RWPE1 (cell line): ENCODE measurements around the gene MEGF8.

Experiments used
- CTCF ChIA-PET: fragments of 350-600 bp; sonication (Branson Sonifier 250); formaldehyde crosslinking; extraction: SDS; loops from one replicate; lab custom pipeline; 2021; lab: Yijun Ruan, JAX
- POLR2A ChIA-PET: fragments of 400-600 bp; formaldehyde crosslinking; extraction: SDS; loops from one replicate; lab custom pipeline; 2020; ENCODE audit warnings: antibody characterized with exemption; ENCODE audit not compliant: low non-redundant PET; lab: Yijun Ruan, JAX
- DNase-seq: peaks from one replicate; pipeline ENCODE4 v3.0.0; 2012; ENCODE audit warnings: low spot score
- H3K27ac ChIP-seq: fragments of 450-650 bp; 2 replicates; pipeline ENCODE4 v1.5.1; 2017
- TF ChIP-seq, protein P1 (sequence below): fragments of 450-650 bp; conservative IDR thresholded peaks from 2 replicates; pipeline ENCODE4 v1.5.1; 2017; ENCODE audit warnings: low read depth, mild to moderate bottlenecking

Gene MEGF8

DNA sequence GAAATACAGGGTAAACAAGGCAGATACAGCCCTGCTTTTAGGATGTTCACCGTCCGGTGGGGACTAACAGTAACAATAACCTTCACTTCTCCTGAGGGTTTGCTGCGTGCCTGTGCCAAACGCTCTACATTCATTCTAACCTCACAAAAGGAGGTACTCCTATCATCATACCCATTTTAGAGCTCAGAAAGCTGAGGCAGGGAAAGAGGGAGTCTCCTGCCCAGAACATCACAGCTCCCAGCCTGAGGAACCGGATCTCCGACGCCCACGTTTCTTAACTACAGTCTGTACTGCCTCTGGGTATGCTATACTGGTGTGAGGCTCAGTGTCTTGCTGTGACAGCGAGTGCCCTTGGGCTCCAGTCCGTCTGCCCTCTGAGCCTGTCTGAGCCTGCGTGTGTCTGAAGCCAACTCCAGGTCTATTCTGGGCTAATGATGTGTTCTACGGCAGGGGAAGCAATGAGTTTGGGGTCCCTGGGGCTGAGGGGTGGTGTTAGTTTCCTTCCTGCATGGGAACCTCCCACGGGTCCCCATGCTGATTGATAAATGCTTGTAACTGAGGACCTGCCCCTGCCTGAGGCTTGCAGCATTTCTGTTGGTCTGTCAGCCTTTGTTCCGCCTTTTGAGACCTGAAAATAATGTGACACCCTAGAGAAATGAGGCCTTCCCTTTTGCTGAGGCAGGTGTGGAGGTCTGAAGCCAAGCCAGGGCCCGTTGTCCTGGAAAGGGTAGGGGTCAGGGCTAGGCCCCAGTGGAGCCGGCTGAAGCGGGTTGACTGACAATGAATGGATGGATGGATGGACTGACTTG is 96.9 kb downstream of the MEGF8 start:
- peak overlapping the region; percentile 79 for H3K27ac ChIP-seq
- ChIA-PET POLR2A (no interaction called here), CTCF (no interaction called here)
- no peak for DNase-seq
- TF ChIP-seq, protein P1, sequence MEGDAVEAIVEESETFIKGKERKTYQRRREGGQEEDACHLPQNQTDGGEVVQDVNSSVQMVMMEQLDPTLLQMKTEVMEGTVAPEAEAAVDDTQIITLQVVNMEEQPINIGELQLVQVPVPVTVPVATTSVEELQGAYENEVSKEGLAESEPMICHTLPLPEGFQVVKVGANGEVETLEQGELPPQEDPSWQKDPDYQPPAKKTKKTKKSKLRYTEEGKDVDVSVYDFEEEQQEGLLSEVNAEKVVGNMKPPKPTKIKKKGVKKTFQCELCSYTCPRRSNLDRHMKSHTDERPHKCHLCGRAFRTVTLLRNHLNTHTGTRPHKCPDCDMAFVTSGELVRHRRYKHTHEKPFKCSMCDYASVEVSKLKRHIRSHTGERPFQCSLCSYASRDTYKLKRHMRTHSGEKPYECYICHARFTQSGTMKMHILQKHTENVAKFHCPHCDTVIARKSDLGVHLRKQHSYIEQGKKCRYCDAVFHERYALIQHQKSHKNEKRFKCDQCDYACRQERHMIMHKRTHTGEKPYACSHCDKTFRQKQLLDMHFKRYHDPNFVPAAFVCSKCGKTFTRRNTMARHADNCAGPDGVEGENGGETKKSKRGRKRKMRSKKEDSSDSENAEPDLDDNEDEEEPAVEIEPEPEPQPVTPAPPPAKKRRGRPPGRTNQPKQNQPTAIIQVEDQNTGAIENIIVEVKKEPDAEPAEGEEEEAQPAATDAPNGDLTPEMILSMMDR, result no peak

DNA sequence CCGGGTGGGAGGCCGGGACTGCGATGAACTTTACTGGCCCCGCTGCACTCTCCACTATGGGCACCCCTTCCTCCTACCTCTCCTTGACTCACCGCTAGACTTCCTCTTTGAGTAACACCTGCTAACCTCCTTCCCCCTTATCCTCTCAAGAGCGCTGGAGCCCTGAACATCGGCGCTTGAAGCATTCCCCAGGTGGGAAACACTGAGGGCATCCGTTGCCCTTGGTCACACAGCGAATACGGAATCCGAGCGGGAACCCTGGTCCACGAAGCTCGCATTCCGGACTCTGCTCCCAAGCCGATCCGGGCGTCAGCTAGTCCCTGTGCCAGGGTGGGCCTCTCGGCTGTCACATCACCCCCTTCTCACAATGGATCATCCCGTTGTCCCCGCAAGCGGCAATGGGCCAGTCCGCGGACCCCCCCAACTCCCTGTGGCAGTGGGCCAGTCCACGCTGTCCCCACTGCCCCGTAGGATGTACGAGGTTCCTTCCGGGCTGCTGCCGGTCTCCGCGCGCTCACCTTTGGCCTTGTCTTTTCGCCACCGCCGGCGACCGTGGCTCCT is 97.5 kb downstream of the MEGF8 start:
- peak overlapping the region; percentile 79 for H3K27ac ChIP-seq
- DNase-seq, result peak; percentile 61
- ChIA-PET POLR2A (no interaction called here), CTCF (interaction anchor here (1.5 kb wide), 1 partner anchor 11 kb away, joined by 6 read pairs; no protein-coding TSS in a partner anchor)
- TF ChIP-seq, protein P1, result no peak

DNA sequence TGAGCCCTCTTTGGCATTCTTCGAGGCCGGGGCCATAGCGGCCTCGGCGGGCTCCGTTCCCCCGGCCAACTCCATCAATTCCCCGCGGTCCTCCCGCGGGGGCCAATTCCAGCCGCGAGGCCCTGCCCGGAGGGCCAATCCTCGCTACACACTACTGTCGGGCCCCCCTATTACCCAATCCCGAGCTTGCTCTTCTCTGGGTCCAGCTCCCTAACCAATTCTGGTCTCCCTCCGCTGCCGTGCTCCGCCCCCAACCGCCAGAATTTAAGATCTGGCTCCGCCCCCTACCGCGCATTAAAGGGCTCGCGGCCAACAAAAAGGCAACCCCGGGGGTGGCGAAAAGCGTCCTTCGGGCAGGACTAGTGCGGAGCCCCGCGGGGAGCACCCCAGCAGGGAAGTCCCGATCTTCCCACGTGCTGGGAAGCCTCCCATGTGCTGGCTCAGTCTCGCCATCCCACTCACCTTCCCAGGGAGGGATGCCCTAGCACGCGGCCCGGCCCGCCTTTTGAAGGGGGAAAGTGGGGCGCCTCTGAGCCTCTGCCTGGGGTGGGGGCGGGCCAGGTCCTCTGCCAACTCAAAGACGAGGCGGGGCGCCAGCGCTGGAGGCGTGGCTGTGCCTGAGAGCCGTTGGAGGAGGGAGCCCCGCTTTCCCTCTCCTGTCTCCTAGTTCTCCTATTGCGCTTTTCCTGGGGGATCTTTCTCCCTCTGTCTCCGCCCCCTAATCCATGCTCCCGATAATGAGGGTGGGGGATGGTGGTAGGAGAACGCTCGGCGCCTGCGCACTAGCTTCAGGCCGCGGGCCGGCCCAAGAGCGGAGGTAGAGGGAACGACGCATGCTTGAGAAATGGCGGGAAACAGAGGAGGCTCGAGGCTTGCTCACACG is 98.3 kb downstream of the MEGF8 start:
- POLR2A ChIA-PET, result no interaction called here

DNA sequence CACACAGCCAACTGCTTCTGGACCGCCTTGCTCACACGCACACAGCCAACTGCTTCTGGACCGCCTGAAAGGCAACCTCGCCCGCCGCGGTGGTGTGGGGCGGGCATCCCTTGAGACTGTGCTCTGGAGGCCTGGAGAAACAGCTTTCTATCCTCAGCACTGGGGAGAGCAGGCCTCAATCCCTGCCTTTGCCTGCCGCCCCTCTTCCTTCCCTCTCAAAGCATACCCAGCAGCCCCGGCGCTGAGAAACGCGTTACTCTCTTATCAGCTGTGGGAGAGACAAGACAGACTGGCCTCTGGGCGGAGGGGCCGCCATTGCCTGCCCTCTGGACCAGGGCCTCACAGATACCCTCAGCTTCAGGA is 98.9 kb downstream of the MEGF8 start:
- no peak for DNase-seq
- ChIA-PET CTCF (interaction anchor here (0.7 to 2.7 kb wide), 4 partner anchors 9 to 83 kb away, joined by 3 to 12 read pairs (median 4); no protein-coding TSS in a partner anchor), POLR2A (no interaction called here)
- TF ChIP-seq, protein P1, result no peak
- peak overlapping the region; percentile 79 for H3K27ac ChIP-seq

More for the DNA sequence above, 98.3 kb downstream of the MEGF8 start:
- peak overlapping the region; percentile 79 for H3K27ac ChIP-seq
- CTCF ChIA-PET, result interaction anchor here (0.5 to 2.7 kb wide), 4 partner anchors 9 to 40 kb away, joined by 3 to 12 read pairs (median 4); no protein-coding TSS in a partner anchor
- DNase-seq, result peak; percentile 96
- TF ChIP-seq, protein P1, result no peak

DNA sequence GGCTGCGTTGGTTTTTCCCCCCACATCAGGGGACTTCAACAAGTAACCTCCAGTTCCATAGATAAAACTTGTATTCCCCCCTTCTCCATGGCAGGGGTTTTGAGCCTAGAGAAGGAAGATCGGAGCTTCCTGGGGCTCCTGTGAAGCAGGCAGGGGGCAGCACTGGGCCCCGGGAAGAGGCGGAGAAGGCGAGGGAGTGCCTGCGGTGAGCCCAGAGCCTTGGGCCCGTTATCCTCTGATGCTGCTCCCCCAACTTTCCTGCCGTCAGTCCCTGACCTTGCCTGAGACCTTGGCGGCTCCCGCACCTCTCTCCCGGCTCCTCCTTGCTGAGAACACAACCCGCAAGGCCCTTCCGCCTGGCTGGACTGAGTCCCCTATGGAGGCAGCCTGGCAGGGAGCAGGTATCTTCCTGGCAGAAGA is 99.3 kb downstream of the MEGF8 start:
- ChIA-PET CTCF (interaction anchor here (0.7 to 2.7 kb wide), 3 partner anchors 8 to 83 kb away, joined by 3 to 12 read pairs (median 3); no protein-coding TSS in a partner anchor), POLR2A (no interaction called here)
- TF ChIP-seq, protein P1, result no peak
- no peak for DNase-seq
- H3K27ac ChIP-seq, result peak overlapping the region; percentile 79; the same call in 1 of the 2 replicates

DNA sequence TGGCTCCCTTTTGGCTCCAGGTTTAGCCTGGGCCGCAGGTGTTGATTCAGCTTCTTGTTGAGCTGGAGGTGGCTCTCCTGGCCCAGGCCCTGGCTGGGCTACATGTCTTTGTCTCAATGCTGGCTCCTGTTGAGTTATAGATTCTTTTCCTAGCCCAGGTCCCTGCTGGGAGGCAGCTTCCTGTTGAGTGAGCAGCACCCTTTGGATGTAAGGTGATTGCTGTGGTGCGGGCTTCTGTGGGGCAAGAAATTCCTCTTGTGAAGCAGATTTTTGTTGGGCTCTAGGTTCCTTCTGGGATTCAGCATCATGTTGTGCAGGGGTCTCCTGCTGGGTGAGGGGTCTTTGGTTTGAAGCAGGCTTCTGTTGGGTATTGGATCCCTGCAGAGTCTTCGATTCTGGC is 101.2 kb downstream of the MEGF8 start:
- DNase-seq, result no peak
- ChIA-PET POLR2A (no interaction called here), CTCF (no interaction called here)
- H3K27ac ChIP-seq, result no peak overlapping the region
- TF ChIP-seq, protein P1, result no peak
